HEK293 (cell line): ENCODE data around the gene CLASP2.

Experiments used
- CTCF ChIA-PET: fragments of 350-600 bp; formaldehyde crosslinking; extraction: SDS; loops from one replicate; lab custom pipeline; 2021; ENCODE audit warnings: antibody characterized with exemption; lab: Yijun Ruan, JAX
- POLR2A ChIA-PET: fragments of 300-600 bp; formaldehyde crosslinking; extraction: SDS; loops from one replicate; lab custom pipeline; 2020; ENCODE audit warnings: antibody characterized with exemption, inconsistent platforms; lab: Yijun Ruan, JAX
- H3K27ac ChIP-seq: fragments of 200-500 bp; sonication (Bioruptor generic); 2 replicates; pipeline ENCODE4 v1.5.1; 2014; ENCODE audit warnings: low read depth, low read length, control low read depth, inconsistent platforms; ENCODE audit errors: extremely low read depth
- H3K36me3 ChIP-seq, 2 experiments: fragments of 200-500 bp in 1 of 2; sonication (Bioruptor generic) in 1 of 2; 1 replicate in 1 of 2; 2 replicates in 1 of 2; pipeline ENCODE4 v1.5.1; 2014 to 2017; ENCODE audit warnings: inconsistent platforms in 2 of 2, low read length in 2 of 2; ENCODE audit not compliant: control insufficient read depth in 2 of 2, insufficient read depth in 1 of 2
- H3K4me1 ChIP-seq: fragments of 200-500 bp; sonication (Bioruptor generic); 2 replicates; pipeline ENCODE4 v1.5.1; 2014; ENCODE audit warnings: mild to moderate bottlenecking, low read length, inconsistent platforms; ENCODE audit not compliant: control insufficient read depth, insufficient read depth
- H3K4me3 ChIP-seq: 2 replicates; pipeline ENCODE4 v1.5.1; 2011; ENCODE audit warnings: low read depth, mild to moderate bottlenecking, control low read depth, low read length, moderate library complexity
- H3K9me3 ChIP-seq: fragments of 200-500 bp; sonication (Bioruptor generic); 2 replicates; pipeline ENCODE4 v1.5.1; 2014; ENCODE audit warnings: low read depth, low read length, inconsistent platforms; ENCODE audit not compliant: control insufficient read depth, insufficient read depth
- AEBP2 ChIP-seq: fragments of 450-650 bp; formaldehyde crosslinking; IDR thresholded peaks from 2 replicates; pipeline ENCODE4 v1.5.1; 2016; ENCODE audit warnings: missing biosample characterization, missing genetic modification characterization, borderline replicate concordance
- GFI1B ChIP-seq: fragments of 450-650 bp; formaldehyde crosslinking; IDR thresholded peaks from 2 replicates; pipeline ENCODE4 v1.5.1; 2016; ENCODE audit warnings: missing biosample characterization, missing genetic modification characterization
- HOXD13 ChIP-seq: sonication (generic); formaldehyde crosslinking; IDR thresholded peaks from 2 replicates; pipeline ENCODE4 v1.8.0; 2022; ENCODE audit warnings: missing genetic modification reagents, borderline replicate concordance
- KLF1 ChIP-seq: fragments of 450-650 bp; formaldehyde crosslinking; IDR thresholded peaks from 2 replicates; pipeline ENCODE4 v1.5.1; 2016; ENCODE audit warnings: missing biosample characterization, missing genetic modification characterization
- MYNN ChIP-seq: fragments of 450-650 bp; formaldehyde crosslinking; IDR thresholded peaks from 2 replicates; pipeline ENCODE4 v1.5.1; 2016; ENCODE audit warnings: missing biosample characterization, missing genetic modification characterization, borderline replicate concordance
- REPIN1 ChIP-seq: fragments of 450-650 bp; formaldehyde crosslinking; IDR thresholded peaks from 2 replicates; pipeline ENCODE4 v1.5.1; 2017; ENCODE audit warnings: missing biosample characterization, missing genetic modification characterization, low read depth
- SCRT2 ChIP-seq: fragments of 450-650 bp; formaldehyde crosslinking; IDR thresholded peaks from 2 replicates; pipeline ENCODE4 v1.5.1; 2016; ENCODE audit warnings: missing biosample characterization, missing genetic modification characterization
- SETDB1 ChIP-seq: IDR thresholded peaks from one replicate; pipeline ENCODE4 v1.6.1; 2017; ENCODE audit warnings: mild to moderate bottlenecking, low read length, moderate library complexity, mixed read lengths; ENCODE audit not compliant: insufficient read length
- TCF7L2 ChIP-seq: IDR thresholded peaks from 2 replicates; pipeline ENCODE4 v1.6.1; 2011; ENCODE audit warnings: low read depth, mild to moderate bottlenecking, inconsistent platforms, low read length, moderate library complexity, borderline replicate concordance
- YY1 ChIP-seq: fragments of 450-650 bp; formaldehyde crosslinking; IDR thresholded peaks from 2 replicates; pipeline ENCODE4 v1.5.1; 2018; ENCODE audit warnings: missing biosample characterization, missing genetic modification characterization
- ZBTB44 ChIP-seq: fragments of 450-650 bp; IDR thresholded peaks from 2 replicates; pipeline ENCODE4 v1.5.1; 2018; ENCODE audit warnings: missing biosample characterization, mild to moderate bottlenecking, missing genetic modification characterization
- ZEB2 ChIP-seq: fragments of 450-650 bp; formaldehyde crosslinking; IDR thresholded peaks from 2 replicates; pipeline ENCODE4 v1.5.1; 2016; ENCODE audit warnings: missing biosample characterization, missing genetic modification characterization
- ZFP69B ChIP-seq: fragments of 450-650 bp; formaldehyde crosslinking; IDR thresholded peaks from 2 replicates; pipeline ENCODE4 v1.5.1; 2016; ENCODE audit warnings: missing biosample characterization, missing genetic modification characterization
- ZNF350 ChIP-seq: fragments of 450-650 bp; formaldehyde crosslinking; IDR thresholded peaks from 2 replicates; pipeline ENCODE4 v1.5.0; 2017; ENCODE audit warnings: missing biosample characterization, mild to moderate bottlenecking, missing genetic modification characterization
- ZNF37A ChIP-seq: fragments of 450-650 bp; IDR thresholded peaks from 2 replicates; pipeline ENCODE4 v1.5.1; 2018; ENCODE audit warnings: missing biosample characterization, missing genetic modification characterization
- ZNF423 ChIP-seq: fragments of 450-650 bp; formaldehyde crosslinking; IDR thresholded peaks from 2 replicates; pipeline ENCODE4 v1.5.1; 2016; ENCODE audit warnings: missing biosample characterization, missing genetic modification characterization
- ZNF473 ChIP-seq: fragments of 450-650 bp; formaldehyde crosslinking; IDR thresholded peaks from 2 replicates; pipeline ENCODE4 v1.5.1; 2017; ENCODE audit warnings: missing biosample characterization, missing genetic modification characterization
- ZNF488 ChIP-seq: fragments of 450-650 bp; formaldehyde crosslinking; IDR thresholded peaks from 2 replicates; pipeline ENCODE4 v1.5.1; 2016; ENCODE audit warnings: missing biosample characterization, missing genetic modification characterization
- ZNF521 ChIP-seq: fragments of 450-650 bp; formaldehyde crosslinking; IDR thresholded peaks from 2 replicates; pipeline ENCODE4 v1.5.1; 2017; ENCODE audit warnings: missing biosample characterization, mild to moderate bottlenecking, missing genetic modification characterization
- ZNF629 ChIP-seq: fragments of 450-650 bp; formaldehyde crosslinking; IDR thresholded peaks from 2 replicates; pipeline ENCODE4 v1.5.1; 2017; ENCODE audit warnings: missing biosample characterization, missing genetic modification characterization
- ZNF658 ChIP-seq: fragments of 450-650 bp; formaldehyde crosslinking; IDR thresholded peaks from 2 replicates; pipeline ENCODE4; 2016; ENCODE audit warnings: missing biosample characterization, missing genetic modification characterization
- ZNF670 ChIP-seq: fragments of 450-650 bp; formaldehyde crosslinking; IDR thresholded peaks from 2 replicates; pipeline ENCODE4 v1.5.1; 2016; ENCODE audit warnings: missing biosample characterization, missing genetic modification characterization, low read depth
- ZSCAN23 ChIP-seq: fragments of 450-650 bp; formaldehyde crosslinking; IDR thresholded peaks from 2 replicates; pipeline ENCODE4 v1.5.1; 2016; ENCODE audit warnings: missing biosample characterization, missing genetic modification characterization
- TF ChIP-seq, protein P1 (sequence below): fragments of 450-650 bp; formaldehyde crosslinking; conservative IDR thresholded peaks from 2 replicates; pipeline ENCODE4 v1.5.1; 2016; ENCODE audit warnings: low read depth, missing biosample characterization, missing genetic modification characterization
- TF ChIP-seq, protein P2 (sequence below): fragments of 450-650 bp; formaldehyde crosslinking; IDR thresholded peaks from 2 replicates; pipeline ENCODE4 v1.5.1; 2016; ENCODE audit warnings: missing biosample characterization, missing genetic modification characterization

CLASP2 gene

GRCh38 chr3:33590541-33590940, 127.5 kb downstream of the CLASP2 start:
- Histone ChIP-seq H3K4me3 (no peak overlapping the region), H3K27ac (no peak overlapping the region), H3K4me1 (no peaks in the 10 kb centered on the region), H3K9me3 (no peaks in the 10 kb centered on the region), H3K36me3 (peaks cover 6 to 27% of the 10 kb centered on the region in 2 experiments; a peak in 2 of 3 replicates)
- CTCF ChIA-PET: no interaction called here
- TF ChIP-seq ZNF37A (tag by site-specific recombination) (no peak), ZFP69B (no peak), HOXD13 (CRISPR knock-in tag) (no peak), KLF1 (tag by site-specific recombination) (no peak), ZNF670 (no peak)
- TF ChIP-seq, protein P1, sequence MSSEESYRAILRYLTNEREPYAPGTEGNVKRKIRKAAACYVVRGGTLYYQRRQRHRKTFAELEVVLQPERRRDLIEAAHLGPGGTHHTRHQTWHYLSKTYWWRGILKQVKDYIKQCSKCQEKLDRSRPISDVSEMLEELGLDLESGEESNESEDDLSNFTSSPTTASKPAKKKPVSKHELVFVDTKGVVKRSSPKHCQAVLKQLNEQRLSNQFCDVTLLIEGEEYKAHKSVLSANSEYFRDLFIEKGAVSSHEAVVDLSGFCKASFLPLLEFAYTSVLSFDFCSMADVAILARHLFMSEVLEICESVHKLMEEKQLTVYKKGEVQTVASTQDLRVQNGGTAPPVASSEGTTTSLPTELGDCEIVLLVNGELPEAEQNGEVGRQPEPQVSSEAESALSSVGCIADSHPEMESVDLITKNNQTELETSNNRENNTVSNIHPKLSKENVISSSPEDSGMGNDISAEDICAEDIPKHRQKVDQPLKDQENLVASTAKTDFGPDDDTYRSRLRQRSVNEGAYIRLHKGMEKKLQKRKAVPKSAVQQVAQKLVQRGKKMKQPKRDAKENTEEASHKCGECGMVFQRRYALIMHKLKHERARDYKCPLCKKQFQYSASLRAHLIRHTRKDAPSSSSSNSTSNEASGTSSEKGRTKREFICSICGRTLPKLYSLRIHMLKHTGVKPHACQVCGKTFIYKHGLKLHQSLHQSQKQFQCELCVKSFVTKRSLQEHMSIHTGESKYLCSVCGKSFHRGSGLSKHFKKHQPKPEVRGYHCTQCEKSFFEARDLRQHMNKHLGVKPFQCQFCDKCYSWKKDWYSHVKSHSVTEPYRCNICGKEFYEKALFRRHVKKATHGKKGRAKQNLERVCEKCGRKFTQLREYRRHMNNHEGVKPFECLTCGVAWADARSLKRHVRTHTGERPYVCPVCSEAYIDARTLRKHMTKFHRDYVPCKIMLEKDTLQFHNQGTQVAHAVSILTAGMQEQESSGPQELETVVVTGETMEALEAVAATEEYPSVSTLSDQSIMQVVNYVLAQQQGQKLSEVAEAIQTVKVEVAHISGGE: no peak
- TF ChIP-seq, all 188 proteins: peak for 0
- POLR2A ChIA-PET: no interaction called here

DNA sequence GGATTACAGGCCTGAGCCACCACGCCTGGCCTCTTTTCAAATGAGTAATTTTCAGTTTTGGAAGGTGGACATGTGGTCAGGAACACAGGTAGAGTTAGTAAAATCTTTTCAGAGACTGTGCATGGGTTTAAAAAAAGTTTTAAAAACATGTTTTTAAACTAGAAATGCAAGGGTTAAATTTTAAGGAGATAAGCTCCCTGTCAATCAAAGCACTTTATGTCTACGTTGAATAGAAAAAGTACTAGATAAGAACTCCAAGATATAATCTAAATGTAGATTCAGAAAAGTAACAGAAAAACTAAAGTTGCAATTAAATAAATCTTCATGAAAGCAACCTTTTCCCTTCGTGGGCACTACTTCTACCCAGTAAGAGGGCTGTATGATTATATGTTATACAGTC, 131.7 kb downstream of the CLASP2 start:
- TF ChIP-seq ZNF629 (tag by site-specific recombination) (no peak), ZBTB44 (tag by site-specific recombination) (no peak), ZNF488 (tag by site-specific recombination) (no peak), REPIN1 (no peak), SETDB1 (no peak), AEBP2 (tag by site-specific recombination) (no peak), TCF7L2 (no peak), MYNN (no peak), ZNF423 (tag by site-specific recombination) (no peak), ZEB2 (no peak), ZNF350 (tag by site-specific recombination) (no peak), GFI1B (tag by site-specific recombination) (no peak), ZSCAN23 (tag by site-specific recombination) (no peak), ZNF658 (tag by site-specific recombination) (no peak), ZNF473 (no peak), YY1 (tag by site-specific recombination) (no peak), ZNF521 (tag by site-specific recombination) (no peak), SCRT2 (tag by site-specific recombination) (no peak)
- TF ChIP-seq, protein P2, sequence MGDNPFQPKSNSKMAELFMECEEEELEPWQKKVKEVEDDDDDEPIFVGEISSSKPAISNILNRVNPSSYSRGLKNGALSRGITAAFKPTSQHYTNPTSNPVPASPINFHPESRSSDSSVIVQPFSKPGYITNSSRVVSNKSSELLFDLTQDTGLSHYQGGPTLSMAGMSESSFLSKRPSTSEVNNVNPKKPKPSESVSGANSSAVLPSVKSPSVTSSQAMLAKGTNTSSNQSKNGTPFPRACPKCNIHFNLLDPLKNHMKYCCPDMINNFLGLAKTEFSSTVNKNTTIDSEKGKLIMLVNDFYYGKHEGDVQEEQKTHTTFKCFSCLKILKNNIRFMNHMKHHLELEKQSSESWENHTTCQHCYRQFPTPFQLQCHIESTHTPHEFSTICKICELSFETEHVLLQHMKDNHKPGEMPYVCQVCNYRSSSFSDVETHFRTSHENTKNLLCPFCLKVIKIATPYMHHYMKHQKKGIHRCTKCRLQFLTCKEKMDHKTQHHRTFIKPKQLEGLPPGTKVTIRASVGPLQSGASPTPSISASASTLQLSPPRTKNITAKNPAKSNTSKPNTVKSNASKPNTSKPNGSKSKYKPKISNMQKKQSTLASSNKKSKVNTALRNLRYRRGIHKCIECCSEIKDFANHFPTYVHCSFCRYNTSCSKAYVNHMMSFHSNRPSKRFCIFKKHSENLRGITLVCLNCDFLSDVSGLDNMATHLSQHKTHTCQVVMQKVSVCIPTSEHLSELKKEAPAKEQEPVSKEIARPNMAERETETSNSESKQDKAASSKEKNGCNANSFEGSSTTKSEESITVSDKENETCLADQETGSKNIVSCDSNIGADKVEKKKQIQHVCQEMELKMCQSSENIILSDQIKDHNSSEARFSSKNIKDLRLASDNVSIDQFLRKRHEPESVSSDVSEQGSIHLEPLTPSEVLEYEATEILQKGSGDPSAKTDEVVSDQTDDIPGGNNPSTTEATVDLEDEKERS (tag by site-specific recombination): no peak
- H3K27ac ChIP-seq: no peak overlapping the region
- no peak overlapping the region for H3K4me3 ChIP-seq
- ChIA-PET POLR2A (no interaction called here), CTCF (no interaction called here)
- no peaks in the 10 kb centered on the region for H3K9me3 ChIP-seq
- H3K4me1 ChIP-seq: no peaks in the 10 kb centered on the region
- peaks cover 6 to 28% of the 10 kb centered on the region in 2 experiments; a peak in 2 of 3 replicates for H3K36me3 ChIP-seq
